Measurements from ENCODE around the gene DZIP3. TPM values are rescaled to one million over a fixed set of nuclear protein-coding genes. Genes with fewer than 3 reads are reported as not detected.
A peak's percentile ranks its signal among the peaks of the same experiment; 100 is the strongest.

Gene DZIP3
- total and polyA plus RNA-seq, 2 of the 8 experiments (the other 6 are each of a cell fraction or from before 2014, with no cell fraction given): 10.4 to 24.3 TPM

- CTCF ChIA-PET (ENCODE audit: partially characterized antibody): interaction anchor here (0.6 to 1.0 kb wide), 4 partner anchors 11 to 349 kb away, joined by 3 read pairs; no protein-coding TSS in a partner anchor
These were observed 84.6 kb downstream of the DZIP3 start for GRCh38 chr3:108673988-108674661.

More at GRCh38 chr3:108673988-108674661, 84.6 kb downstream of the DZIP3 start:
- Histone ChIP-seq H4K8ac (ENCODE audit: extremely low read depth, insufficient read depth, low read length) (no peak overlapping the region), H3K79me2 (ENCODE audit: control insufficient read depth in 1 of 2, insufficient read depth in 2 of 2, low read length in 2 of 2) (no peaks in the 10 kb centered on the region), H3K23ac (ENCODE audit: insufficient read length) (no peak overlapping the region), H4K91ac (replicated peaks; ENCODE audit: insufficient read length, low read length) (no peak overlapping the region), H2BK15ac (ENCODE audit: low read length) (no peak overlapping the region), H2BK12ac (ENCODE audit: low read depth, low read length) (no peak overlapping the region), H2AFZ (ENCODE audit: low read length) (no peak overlapping the region), H3K9me3 (ENCODE audit: insufficient read depth in 2 of 2, low read depth in 1 of 2, low read length in 1 of 2) (no peaks in the 10 kb centered on the region), H3K56ac (replicated peaks; ENCODE audit: insufficient read length, low read depth, low read length) (no peak overlapping the region), H3K23me2 (ENCODE audit: low read depth, low read length) (no peaks in the 10 kb centered on the region), H2BK5ac (ENCODE audit: low read depth, low read length) (no peak overlapping the region), H2BK120ac (replicated peaks; ENCODE audit: low read depth, low read length) (no peak overlapping the region), H3K4me3 (ENCODE audit: extremely low read depth in 1 of 4, insufficient read depth in 2 of 4, low read depth in 3 of 4, low read length in 4 of 4) (no peak overlapping the region), H4K5ac (ENCODE audit: insufficient read length, low read depth, low read length) (no peak overlapping the region), H2AK5ac (ENCODE audit: low read depth, low read length) (no peak overlapping the region), H3K18ac (ENCODE audit: extremely low read depth, low read length) (no peak overlapping the region), H3K4me2 (ENCODE audit: insufficient read depth in 1 of 2, low read depth in 2 of 2, low read length in 2 of 2) (no peak overlapping the region), H3K4me1 (replicated peaks in 1 of 4; ENCODE audit: control insufficient read depth in 3 of 4, insufficient read depth in 4 of 4, low read length in 3 of 4) (no peaks in the 10 kb centered on the region), H3K27ac (ENCODE audit: low read depth, low read length) (no peak overlapping the region), H3K4ac (replicated peaks; ENCODE audit: insufficient read length, low read depth, low read length) (no peak overlapping the region), H3K14ac (ENCODE audit: insufficient read length) (no peak overlapping the region), H2BK20ac (ENCODE audit: low read length) (no peak overlapping the region), H3K27me3 (replicated peaks in 1 of 4; ENCODE audit: control insufficient read depth in 3 of 4, extremely low read depth in 1 of 4, insufficient read depth in 3 of 4, low read length in 3 of 4) (peaks cover 0 to under 1% (median 0%) of the 10 kb centered on the region in 4 experiments; a peak in 1 of 7 replicates), H3K36me3 (ENCODE audit: control insufficient read depth in 2 of 4, insufficient read depth in 4 of 4, low read length in 3 of 4) (peaks cover 0 to 25% (median 4%) of the 10 kb centered on the region in 4 experiments; a peak in 4 of 8 replicates), H3K79me1 (ENCODE audit: low read depth, low read length) (no peaks in the 10 kb centered on the region), H4K20me1 (replicated peaks in 1 of 2; ENCODE audit: control insufficient read depth in 1 of 2, insufficient read depth in 2 of 2, low read length in 2 of 2) (no peaks in the 10 kb centered on the region), H3K9ac (replicated peaks in 1 of 4; ENCODE audit: extremely low read depth in 1 of 4, low read depth in 3 of 4, low read length in 3 of 4) (no peak overlapping the region)
- POLR2A ChIA-PET (ENCODE audit: partially characterized antibody): no interaction called here
- no peak for TF ChIP-seq RFX5 (IDR thresholded peaks at IDR 0.05; ENCODE audit: borderline replicate concordance, low read depth, low read length)
- no peak for TF ChIP-seq CHD1 (IDR thresholded peaks at IDR 0.05; ENCODE audit: low read depth, low read length)
- no peak for TF ChIP-seq CBX5 (IDR thresholded peaks at IDR 0.05; ENCODE audit: low read depth, low read length)
- no peak for TF ChIP-seq TBP (IDR thresholded peaks at IDR 0.05; ENCODE audit: low read depth, low read length)
- no peak for TF ChIP-seq PHF8 (conservative IDR thresholded peaks at IDR 0.05; ENCODE audit: low read depth, low read length)
- FAIRE-seq: peak; percentile 36
- no peak for DNase-seq (ENCODE audit: low read depth in 1 of 2, low spot score in 2 of 2)
- 91% methylated on average over 3 of the region's 3 CpGs; no CpG with 5 or more reads in 1 of the 2 experiments for WGBS, 2 experiments (ENCODE audit: extremely low coverage in 1 of 2, insufficient coverage in 1 of 2, insufficient read length in 1 of 2, insufficient replicate concordance in 2 of 2, low coverage in 1 of 2, low lambda C conversion rate in 2 of 2, missing lambda C conversion rate in 1 of 2)

Data from H1 (cell line).